ENCODE measurements around the gene ACOX3.

- TF ChIP-seq POLR2A (IDR thresholded peaks at IDR 0.05): no peak
- no peak for TF ChIP-seq CTCF (IDR thresholded peaks at IDR 0.05)
Measured at GRCh38 chr4:8365353-8365752, 75.2 kb downstream of the ACOX3 start.
